ENCODE results near the gene FOSL1.

FOSL1 gene

DNA sequence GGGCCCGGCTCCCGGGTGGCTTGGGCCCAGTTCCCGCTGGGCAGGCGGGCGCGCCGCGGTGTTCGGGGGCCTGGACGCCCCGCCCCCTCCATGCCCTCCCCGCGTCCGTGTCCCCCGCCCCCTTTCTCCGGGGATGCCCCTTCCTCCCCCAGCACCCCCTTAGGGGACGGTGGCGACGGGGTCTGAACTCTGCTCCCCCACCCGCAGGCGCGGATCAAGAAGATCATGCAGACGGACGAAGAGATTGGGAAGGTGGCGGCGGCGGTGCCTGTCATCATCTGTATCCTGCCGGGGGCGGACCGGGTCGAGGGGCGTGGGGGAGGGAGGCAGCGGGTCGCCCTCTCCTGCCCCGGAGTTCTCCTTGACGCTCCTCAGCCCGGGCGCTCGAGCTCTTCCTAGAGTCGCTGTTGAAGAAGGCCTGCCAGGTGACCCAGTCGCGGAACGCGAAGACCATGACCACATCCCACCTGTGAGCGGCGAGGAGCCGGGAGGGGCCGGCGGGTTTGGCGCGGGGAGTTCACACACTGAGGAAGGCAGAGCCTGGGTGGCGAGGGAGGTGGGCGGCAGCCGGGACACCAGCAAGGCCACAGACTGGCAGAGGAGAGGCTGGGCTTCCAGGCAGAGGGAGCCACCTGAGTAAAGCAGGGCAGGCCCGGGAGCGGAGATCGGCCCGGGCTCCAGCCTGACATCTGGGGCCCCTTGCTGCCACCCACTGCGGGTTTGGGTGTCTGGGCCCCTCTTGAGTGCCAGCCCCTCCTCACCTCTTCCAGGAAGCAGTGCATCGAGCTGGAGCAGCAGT lies 19.6 kb upstream of the FOSL1 start:
- DNase-seq (ENCODE audit: low read depth in 3 of 3), result peak in 2 of 3 experiments; percentile 41 to 56

DNA sequence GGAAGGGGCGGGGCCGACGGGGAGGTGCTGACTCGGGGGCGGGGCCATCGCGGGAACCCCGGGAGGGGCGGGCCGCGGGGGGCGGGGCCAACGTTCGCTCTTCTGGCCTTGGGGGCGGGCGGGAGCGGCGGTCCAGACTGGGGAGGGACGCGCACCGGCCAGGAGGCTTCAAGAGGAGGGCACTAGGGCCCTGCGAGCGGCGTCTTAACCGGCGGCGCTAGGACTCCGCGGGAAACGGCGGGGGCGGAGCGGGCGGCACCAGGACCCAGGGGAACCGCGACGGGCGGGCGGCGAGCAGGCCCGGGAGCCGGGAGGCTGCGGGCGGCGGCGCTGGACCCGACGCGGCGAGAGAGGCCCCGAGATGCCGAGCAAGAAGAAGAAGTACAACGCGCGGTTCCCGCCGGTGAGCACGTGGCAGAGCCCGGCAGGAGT lies 19.0 kb upstream of the FOSL1 start, which contains the start of gene DRAP1:
Gene DRAP1 (plus strand): TSS at position 286 of the 432 bp plus-strand sequence. CDS start 76 bp downstream, at position 362.
- peak; percentile 99 for DNase-seq (ENCODE audit: low read depth in 3 of 3)

DNA sequence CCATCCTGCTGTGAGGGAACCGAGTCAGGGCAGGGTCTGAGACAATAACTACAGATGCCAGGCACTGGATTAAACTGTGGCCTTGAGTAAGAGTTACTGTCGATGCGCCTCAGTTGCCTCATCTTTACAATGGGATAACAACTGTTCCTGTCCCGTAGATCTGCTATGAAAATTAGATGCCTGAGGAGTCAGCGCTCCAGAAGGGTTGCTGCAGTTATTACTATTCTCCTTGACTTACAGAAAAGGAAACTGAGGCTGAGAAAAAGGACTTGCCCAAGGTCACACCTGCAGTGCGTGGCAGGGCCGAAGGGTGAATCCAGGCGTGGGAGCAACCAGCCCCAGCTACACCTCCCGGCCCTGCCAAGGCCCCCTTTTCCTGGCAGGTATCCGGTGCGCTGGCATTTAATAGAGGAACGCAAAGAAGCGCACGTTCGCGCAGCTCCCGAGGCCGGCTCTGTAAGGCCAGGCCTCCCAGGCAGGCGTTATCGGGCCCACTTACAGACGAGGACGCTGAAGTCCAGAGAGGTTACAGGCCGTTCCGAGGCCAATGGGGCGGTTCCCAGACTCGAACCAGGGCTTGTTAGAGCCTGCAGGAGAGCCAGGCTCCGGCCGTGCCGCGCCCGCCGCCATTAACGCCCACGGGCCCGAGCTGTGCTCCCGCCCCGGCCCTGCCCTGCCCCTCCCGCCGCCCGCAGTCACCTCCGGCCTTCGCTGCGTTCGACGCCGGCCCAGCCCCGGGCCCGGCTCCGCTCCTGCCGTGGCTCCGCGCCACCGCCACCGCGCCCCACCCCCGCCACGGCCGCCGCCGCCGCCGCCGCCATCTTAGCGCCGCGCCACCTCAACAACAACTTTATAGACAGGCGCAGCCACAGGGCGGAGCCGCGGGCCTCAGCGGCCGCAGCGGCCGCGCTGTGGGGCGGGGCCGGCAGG lies 18.3 kb upstream of the FOSL1 start, which contains the start of gene C11orf68:
Gene C11orf68 (minus strand): TSS at position 852 of the 930 bp plus-strand sequence. CDS start 31 bp downstream, at position 821.
- DNase-seq (ENCODE audit: low read depth in 3 of 3), result no peak

DNA sequence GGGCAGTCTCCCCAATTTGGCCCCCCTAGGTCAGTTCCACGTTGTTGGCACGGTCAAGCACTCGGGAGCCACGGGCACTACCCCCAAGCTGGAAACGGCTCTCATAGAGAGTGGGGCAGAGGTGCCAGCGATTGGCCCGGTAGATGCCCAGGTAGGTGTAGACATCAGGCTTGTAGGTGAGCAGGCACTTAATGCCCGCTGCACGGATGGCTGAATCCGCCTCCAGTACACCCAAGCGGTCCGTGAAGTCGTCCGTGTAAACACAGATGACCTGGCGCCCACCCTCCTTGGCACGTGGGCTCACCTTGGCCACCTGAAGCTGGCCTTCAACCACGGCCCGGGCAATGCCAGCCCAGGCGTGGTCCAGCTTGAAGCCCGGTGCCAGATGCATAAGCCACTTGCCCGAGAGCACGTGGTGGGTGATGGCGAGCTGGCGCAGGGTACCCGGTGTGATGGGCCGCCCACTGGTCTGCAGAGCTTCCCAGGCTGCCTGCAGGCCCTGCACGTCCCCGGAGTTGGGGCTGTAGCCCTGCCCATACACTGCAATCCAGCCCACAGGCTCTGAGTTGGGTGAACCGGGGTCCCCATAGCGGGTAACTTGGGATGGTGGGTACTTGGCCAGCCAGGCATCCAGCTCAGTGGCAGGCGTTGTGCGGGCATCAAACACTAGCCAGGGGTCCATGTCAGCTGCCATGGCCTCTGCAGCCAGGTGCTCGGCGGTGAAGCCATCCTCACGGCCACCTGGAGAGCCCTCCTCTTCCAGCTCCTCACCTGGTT lies 17.4 kb upstream of the FOSL1 start:
- DNase-seq (ENCODE audit: low read depth in 3 of 3), result no peak

DNA sequence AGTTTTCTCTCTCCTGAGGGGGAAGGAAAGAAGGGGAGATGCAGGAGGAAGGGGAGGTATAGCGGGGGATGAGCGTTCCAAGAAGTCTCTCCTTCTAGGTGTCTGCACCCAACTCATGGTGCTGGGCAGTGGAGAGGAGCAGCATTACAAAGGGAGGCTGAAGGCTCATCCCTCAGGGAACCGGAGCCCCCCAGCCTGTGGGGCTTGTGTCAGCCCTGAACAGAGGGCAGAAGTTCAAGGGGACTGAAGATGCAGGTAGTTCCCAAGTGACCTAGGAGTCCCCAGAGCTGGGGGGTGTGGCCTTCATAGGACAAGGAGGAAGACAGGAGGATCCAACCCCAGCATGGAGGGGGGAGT lies 16.9 kb upstream of the FOSL1 start:
- no peak for DNase-seq (ENCODE audit: low read depth in 3 of 3)

DNA sequence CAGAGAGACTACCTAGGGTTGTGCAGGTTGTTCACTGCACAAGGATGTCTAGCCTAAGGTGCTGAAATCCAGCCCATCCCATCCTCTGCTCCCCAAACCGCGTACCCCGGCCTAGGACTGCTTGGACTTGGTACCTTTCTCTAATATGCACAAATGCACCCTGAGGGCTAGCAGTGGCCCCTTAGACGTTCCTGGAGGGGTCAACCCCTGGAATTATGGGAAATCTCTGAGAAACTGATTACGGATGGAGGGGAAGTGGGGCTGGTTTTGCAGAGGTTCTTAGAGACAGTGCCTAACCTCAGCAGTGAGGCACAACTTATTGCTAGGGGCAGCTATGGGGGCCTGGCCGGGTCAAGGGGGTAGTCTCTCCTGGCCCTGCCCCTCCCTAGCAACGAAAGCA lies 16.2 kb upstream of the FOSL1 start:
- DNase-seq (ENCODE audit: low read depth in 3 of 3), result no peak

DNA sequence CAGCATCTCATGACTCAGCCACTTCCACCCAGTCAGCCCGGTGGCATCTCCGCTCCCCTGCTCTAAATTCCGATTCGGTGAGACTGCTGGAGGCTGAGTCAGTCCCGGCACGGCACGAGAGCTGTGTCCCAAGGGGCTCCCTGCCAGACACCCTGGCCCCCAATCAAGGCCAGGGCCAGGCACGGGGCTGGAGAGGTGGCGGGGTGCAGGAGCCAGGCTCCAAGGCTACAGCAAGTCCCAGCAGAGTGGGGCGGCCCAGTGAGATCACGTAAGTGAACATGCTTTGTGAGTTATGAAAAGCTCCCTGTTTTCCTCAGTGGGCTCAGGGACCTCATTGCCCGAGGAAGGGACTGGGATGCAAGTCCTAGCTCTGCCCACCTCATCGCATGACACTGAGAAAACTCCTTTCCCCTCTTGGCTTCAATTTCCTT lies 15.6 kb upstream of the FOSL1 start:
- no peak for DNase-seq (ENCODE audit: low read depth in 3 of 3)

DNA sequence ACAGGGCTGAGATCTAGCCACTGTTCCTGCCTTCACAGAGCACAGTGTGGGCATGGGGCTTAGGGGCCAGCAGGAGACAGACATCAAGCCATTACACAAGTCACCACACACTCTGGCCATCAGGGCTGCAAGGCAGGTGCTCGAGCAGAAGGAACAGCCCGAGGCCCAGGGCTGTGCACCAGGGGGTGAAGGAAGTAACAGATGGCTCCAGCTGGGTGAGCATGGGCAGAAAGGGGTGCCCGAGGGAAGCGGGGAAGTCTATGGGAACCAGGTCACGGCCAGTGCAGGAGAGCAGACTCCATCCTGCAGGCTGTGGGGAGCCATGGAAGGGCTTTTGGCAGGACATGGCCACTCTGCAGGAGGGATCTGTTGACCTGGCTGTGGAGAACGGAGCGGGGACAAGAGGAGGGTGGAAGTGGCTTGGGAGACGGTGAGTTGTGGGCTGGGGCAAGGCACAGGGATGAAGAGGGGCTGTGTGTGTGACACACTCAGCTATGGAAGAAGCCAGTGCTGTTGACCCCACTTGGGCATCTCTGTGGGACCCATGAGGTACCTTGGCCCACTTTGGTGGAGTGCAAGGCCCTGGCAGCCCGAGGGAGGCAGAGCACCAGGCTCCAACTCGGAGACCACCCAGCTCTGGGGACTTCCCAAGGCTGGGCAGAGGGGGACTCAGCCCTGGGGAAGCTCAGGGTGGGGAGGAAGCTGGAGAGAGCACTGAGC lies 15.1 kb upstream of the FOSL1 start:
- DNase-seq (ENCODE audit: low read depth in 3 of 3), result no peak

DNA sequence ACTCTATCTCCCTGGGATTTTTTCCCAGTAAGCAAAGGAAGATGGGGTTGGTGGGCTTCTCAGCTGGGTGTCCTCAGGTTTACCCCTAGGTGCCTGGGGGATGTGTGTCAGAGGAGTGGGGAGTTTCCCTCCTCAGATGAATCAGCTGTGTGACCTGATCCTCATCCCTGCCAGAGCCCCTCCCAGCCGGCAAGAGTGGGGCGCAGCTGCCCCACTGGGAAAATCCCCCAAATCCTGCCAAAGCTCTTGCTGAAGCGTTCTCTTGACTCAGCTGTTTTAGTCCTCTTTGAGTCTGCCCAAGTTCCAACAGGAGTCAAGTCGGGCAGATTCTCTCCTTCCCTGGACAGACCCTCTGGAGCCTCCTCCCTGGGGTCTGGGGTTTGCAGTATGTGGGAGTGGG lies 12.7 kb upstream of the FOSL1 start:
- no peak for DNase-seq (ENCODE audit: low read depth in 3 of 3)

DNA sequence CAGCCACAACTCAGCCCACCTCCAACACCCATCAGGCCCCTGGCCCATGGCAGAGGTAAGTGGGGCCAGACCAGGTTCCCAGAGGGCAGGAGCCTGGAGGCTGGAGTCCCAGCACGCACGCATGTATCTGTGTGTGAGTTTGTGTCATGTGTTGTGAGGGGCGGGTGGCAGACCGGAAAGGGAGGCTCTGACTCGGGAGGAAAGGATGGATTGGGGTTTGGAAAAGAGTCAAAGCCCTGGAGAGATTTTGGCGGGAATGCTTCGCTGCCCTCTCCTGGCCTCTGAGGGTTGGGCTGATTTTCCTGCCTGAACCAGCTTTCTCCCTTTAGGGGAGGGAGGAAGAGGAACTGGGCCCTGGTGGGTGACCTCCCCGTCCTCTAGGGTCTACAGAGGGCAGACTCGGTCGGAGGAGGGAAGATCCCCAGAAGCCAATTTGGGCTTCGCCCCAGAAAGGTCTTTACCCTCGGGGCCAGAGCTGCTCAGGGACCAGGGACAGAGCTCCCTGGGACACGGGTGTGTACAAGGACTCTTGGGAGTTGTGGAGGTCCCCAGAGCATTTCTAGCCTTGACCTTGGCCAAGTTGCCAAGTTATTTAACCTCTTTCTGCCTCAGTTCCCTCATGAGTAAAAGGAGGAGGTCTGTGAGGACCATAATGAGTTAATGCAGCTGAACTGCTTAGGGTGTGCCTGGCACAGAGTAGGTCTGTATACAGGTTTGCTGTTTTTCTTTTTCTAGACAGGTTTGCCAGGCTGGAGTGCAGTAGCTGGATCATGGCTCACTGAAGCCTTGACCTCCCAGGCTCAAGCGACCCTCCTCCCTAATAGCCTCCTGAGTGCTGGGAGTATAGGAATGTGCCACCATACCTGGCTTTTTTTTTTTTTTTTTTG lies 11.7 kb upstream of the FOSL1 start:
- DNase-seq (ENCODE audit: low read depth in 3 of 3), result no peak

DNA sequence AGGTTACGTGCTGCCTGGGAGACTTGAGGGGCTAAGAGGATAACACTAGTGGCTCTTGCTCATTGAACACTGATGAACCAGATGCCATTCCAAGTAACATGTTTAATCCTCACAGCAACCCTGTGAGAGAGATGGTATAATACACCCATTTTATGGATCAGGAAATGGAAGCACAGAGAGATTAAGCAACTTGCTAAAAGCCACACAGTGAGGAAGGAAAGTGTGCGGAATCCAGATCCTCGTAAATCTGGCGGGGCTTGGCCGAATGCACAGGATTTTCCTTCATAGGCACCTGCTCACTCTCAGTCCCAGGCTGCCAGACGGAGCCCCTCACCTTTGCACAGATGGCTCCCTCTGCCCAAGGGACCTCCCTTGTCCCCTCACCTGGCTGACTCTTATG lies 7.7 kb upstream of the FOSL1 start:
- DNase-seq (ENCODE audit: low read depth in 3 of 3), result no peak

DNA sequence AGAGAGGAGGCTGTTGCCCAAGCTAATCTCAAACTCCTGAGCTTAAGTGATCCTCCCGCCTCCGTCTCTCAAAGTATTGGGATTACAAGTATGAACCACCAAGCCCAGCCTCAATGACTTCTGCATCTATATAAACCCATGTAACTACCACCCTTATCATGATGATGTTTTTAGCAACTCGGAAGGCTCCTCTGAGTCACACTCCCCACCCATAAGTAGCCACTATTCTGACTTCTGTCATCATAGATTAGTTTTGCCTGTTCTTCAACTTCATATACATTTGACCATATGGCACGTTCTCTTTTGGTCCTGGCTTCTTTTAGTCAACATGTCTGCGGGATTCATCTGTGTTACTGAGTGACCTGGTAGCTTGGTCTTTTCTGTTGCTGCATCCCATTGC lies 6.4 kb upstream of the FOSL1 start:
- no peak for DNase-seq (ENCODE audit: low read depth in 3 of 3)

DNA sequence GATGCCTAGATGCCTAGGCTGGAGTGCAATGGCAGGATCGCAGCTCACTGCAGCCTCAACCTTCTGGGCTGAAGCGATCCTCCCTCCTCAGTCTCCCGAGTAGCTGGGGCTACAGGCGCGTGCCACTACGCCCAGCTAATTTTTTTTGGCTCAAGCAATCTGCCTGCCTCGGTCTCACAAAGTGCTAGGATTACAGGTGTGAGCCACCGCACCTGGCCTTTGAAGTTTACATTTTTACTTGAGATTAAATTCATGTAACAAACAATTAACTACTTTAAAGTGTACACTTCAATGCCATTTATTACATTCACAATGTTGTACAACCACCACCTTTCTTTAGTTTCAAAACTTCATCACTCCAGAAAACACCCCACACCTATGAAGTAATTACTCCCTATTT lies 3.5 kb upstream of the FOSL1 start:
- DNase-seq (ENCODE audit: low read depth in 3 of 3), result no peak

DNA sequence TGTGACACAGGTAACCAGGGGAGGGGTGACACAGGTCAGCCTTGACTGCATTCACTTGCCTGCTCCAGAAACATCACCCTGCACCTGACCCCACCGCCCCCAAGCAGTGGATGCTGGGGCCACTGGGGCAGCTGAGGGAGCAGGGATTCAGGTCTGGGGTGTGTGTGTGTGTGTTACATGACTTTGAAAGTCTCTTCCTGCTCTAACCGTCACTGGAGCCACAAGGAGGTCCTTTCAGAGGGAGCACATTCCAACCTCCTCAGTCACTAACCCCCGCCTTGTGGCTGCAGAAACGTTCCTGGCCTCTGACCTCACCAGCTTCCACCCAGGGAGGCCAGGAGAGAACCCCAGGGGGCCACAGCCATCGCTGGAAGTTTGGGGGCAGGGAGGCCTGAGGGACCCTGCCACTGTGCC lies 2.9 kb upstream of the FOSL1 start:
- no peak for DNase-seq (ENCODE audit: low read depth in 3 of 3)

DNA sequence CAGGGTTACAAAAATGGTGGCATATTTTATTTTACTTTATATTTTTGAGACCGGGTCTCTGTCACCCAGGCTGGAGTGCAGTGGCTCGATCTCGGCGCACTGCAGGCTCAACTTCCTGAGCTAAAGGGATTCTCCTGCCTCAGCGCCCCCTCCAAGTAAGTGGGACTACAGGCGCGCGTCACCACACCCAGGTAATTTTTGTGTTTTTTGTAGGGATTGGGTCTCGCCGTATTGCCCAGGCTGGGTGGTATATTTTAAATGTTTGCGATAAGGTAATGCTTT lies 652 bp upstream of the FOSL1 start:
- no peak for DNase-seq (ENCODE audit: low read depth in 3 of 3)

DNA sequence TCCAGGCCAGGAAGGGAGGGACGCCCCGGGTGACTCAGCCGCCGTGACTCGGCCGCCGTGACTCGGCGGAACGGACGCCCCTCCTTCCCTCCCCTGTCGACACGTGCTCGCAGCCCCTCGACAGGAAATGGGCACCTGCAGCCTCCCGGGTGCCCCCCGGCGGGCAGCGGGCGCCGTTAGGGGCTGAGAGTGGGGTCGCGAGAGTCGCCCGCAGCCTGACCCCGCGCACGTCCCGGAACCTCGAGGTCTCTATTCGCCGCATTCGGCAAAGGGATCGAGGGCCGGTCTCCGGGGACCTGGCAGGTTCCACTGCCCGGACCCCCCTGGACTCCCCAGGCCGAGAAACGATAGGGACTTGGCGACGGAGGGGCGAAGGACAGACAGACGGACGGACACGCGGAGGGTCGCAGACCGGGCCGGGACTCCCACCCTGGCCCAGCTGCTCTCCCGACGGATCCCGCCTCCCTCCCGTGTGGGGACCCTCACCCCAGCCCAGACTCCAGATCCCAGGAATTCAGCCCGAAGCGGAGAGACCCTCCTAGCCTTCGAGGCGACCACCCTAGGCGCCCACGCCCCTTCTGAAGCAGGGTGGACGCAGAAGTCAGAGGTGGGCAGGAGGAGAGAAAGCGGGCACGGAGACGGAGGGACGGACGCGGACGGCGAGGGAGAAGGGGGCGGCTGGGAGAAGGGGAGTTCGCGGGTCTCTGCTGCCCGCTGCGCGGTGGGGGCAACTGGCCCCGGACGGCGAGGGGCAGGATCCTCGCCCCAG lies 648 bp downstream of the FOSL1 start:
- peak; percentile 56 to 70 (median 66) for DNase-seq (ENCODE audit: low read depth in 3 of 3)

DNA sequence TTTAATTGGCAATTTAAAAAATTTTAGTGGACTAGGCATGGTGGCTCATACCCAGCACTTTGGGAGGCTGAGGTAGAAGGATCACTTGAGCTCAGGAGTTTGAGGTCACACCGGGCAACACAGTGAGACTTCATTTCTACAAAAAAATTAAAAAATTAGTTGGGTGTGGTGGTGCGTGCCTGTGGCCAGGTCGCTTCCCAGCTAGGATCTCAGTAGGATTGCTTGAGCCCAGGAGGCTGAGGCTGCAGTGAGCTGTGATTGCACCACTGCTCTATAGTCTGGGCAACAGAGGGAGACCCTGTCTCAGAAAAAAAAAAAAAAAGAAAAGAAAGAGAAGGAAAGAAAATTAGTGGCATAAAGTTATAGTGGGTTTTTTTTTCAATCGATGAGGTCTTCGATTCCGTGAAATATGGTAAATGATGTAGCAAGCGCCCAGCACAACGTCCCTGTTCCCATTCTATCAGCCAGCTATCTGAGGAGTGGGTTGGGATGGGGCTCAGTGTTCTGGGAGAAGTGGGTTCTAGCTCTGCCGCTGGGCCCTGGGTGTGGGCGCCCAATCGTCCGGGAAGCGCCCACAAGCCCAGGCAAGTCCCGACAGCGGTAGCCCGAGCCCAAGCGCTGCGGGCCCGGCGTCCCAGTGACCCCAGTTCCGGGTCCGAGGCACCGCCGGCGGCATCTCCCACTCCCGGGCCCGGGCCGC lies 1.4 kb downstream of the FOSL1 start:
- no peak for DNase-seq (ENCODE audit: low read depth in 3 of 3)

DNA sequence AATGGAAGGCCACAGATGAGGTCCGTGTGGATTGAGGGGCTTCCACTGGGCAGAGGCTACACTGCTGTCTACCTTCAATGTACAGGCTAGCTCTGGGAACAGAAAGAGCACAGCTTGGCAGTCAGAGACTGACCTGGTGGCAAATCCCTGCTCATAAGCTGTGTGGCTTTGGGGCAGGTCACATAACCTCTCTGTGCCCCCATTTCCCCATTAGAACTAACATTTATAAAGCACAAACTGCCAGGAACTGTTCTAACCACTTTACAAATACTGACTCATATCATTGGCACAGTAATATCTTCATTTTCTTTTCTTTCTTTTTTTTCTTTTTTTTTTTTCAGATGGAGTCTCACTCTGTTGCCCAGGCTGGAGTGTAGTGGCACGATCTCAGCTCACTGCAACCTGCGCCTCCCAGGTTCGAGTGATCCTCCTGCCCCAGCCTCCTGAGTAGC lies 3.1 kb downstream of the FOSL1 start:
- DNase-seq (ENCODE audit: low read depth in 3 of 3), result no peak

Data from stimulated activated CD4-positive, alpha-beta T cell treated with anti-CD3 and anti-CD28 coated beads, TNF-alpha, amount 100 ng/mL, for 4 hours (primary cell).